ENCODE measurements around the gene JAK2.
"Not testable (repeated sequence)": the region's sequence is repeated elsewhere in the genome, so short reads cannot be mapped to it uniquely, and the experiment has no call there.

JAK2 gene

GRCh38 chr9:4984621-4985385 lies at the start of gene JAK2:
JAK2 (plus strand) TSS chr9:4985272; CDS start chr9:5021988, 36,716 bp downstream.
- peak; percentile 61 for DNase-seq (ENCODE audit: low read depth, low spot score)

DNA sequence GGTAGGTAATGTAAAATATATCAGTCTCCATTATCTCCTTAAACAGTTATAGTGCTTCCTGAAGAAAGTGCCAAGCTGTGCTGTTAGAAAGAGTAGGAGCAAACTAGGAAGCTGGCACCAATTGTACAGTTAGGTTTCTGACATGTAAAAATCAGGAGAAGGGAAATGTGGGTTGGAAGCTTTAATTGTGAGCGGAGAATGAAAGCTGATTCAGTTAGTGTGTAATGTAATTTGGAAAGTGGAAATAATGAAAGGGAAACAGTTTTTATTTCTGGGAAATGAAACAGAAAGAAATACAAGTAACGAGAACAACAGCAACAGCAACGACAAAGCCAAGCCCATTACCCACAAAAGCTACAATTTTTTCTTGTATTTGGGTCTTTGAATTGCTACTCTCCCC lies 48.8 kb upstream of the JAK2 start:
- DNase-seq (ENCODE audit: low read depth, low spot score), result no peak

GRCh38 chr9:4936823-4937222 lies 48.2 kb upstream of the JAK2 start:
- no peak for DNase-seq (ENCODE audit: low read depth, low spot score)

DNA sequence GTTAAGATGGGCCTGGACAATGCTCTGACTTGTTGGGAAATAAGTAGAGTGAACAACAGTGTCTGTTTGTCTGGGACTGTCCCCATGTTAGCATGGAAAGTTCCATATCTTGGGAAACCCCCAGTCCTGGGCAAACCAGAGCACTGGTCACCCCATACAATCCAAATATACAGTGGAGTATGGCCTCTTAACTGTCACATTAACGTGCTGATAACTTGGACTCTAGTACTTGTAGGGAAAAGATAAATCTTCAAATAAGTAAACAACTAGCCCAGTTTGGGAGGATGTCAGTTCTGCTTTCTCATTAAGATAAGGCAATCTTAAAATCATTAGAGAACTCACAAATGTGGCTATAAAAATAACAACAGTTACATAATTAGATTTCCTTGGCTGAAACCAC lies 47.6 kb upstream of the JAK2 start:
- DNase-seq (ENCODE audit: low read depth, low spot score), result no peak

DNA sequence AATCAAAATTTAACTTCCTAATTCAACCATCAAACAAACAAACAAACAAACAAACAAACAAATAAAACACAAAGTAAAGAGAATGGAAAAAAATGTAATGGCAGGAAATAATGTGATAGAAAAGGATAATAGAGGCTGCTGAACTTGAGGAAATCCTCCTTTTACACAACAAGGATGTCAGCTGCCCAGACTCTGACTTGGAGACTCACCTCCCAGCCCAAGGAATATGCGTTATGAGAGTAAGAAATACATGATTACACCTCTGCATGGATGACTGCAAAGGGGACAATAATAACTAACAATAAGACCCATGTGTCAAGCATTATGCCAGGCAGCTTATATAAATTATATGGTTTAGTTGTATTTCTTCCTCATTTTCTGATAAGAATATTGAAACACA lies 46.6 kb upstream of the JAK2 start:
- no peak for DNase-seq (ENCODE audit: low read depth, low spot score)

GRCh38 chr9:4939118-4939561 lies 45.9 kb upstream of the JAK2 start:
- no peak for DNase-seq (ENCODE audit: low read depth, low spot score)

- not testable (repeated sequence) for DNase-seq (ENCODE audit: low read depth, low spot score)
Measured at GRCh38 chr9:4942042-4942691, 42.9 kb upstream of the JAK2 start.

- no peak for DNase-seq (ENCODE audit: low read depth, low spot score)
Measured at GRCh38 chr9:4943346-4943745, 41.7 kb upstream of the JAK2 start.

DNA sequence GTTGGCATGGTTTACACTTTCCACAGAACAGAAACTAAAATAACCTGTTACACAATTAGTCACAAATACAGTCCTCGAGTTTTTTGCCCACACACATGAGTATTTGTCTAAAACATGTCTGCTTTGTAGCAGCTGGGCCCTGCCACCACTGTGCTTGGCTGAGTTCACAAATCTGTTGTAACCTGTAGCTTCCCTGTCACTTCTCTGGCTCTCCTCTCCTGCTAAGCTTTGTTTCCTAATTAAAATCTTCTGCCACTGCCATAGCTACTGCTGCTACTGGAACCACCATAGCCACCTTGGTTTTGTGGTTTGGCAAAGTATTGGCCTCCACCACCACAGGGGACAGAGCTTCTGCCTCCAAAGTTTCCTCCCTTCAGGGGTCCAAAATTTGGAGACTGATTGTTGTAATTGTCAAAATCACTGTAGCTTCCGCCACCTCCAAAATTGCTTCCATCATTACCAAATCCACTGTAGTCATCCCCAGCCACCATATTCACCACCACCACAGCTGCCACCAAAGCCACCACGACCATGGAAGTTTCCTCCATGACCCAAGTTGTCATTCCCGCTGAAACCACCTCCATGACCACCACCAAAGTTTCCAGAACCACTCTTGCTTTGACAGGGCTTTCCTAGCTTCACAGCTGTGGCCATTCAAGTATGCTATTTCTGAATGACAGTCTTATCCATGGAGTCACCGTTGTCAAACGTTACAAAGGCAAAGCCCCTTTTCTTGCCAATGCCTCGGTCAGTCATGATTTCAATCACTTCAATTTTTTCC lies 40.5 kb upstream of the JAK2 start:
- not testable (repeated sequence) for DNase-seq (ENCODE audit: low read depth, low spot score)

DNA sequence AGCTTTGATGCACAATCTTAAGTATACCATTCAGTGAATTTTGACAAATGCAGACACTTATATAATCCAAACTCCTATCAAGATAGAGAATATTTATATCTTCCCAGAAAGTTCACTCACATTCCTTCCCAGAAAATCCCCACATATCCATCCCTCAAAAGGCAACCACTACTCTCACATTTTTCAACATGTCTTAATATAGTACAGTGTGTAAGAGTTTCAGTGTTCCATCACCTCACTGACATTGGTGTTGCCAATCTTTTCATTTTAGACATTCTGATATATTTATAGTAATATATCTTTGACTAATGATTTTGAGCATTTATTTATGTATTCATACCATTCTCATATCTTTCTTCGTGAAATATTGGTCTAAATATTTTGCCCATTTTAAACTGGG lies 38.1 kb upstream of the JAK2 start:
- no peak for DNase-seq (ENCODE audit: low read depth, low spot score)

DNA sequence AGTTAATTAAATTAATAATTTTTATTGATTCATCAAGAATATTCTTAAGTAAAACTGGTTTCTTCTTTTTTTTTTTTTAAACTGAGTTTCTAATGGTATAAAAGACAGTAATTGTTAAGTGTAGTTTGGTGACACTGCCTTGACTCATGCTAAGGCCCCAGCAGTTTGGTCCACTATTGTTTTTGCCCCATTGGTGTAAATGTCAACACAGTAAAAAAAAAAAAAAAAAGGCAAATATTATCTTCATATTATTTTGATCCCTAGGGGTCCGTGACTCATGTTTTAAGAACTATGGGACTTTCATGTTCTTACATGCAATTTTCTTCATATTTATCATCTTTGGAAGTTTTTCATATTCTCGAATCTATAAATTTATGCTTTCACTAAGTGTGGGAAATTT lies 29.2 kb upstream of the JAK2 start:
- no peak for DNase-seq (ENCODE audit: low read depth, low spot score)

GRCh38 chr9:4959031-4959430 lies 26.0 kb upstream of the JAK2 start:
- DNase-seq (ENCODE audit: low read depth, low spot score), result no peak

- DNase-seq (ENCODE audit: low read depth, low spot score), result no peak
Measured at GRCh38 chr9:4962085-4962484, 23.0 kb upstream of the JAK2 start.

DNA sequence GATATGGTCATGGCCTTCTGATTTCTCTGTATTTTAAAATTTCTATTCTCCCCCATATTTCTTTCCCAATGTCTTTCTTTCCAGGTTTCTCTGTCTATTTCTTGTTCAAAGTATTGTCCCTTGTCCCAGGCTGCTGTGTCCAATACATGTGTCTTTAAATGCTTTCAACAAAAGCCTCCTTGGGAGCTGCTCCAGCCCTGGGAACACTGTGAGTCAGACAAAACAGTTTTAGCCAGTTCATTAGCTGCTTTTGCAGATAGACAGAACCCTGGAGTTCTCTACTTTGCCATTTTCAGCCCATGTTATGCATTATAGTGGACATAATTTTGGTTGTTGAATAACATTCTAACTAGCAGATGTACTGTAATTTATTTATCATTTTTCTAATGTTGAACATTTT lies 20.5 kb upstream of the JAK2 start:
- no peak for DNase-seq (ENCODE audit: low read depth, low spot score)

- DNase-seq (ENCODE audit: low read depth, low spot score), result no peak
Measured at GRCh38 chr9:4965174-4965821, 19.8 kb upstream of the JAK2 start.

- no peak for DNase-seq (ENCODE audit: low read depth, low spot score)
Measured at GRCh38 chr9:4967523-4967922, 17.5 kb upstream of the JAK2 start.

DNA sequence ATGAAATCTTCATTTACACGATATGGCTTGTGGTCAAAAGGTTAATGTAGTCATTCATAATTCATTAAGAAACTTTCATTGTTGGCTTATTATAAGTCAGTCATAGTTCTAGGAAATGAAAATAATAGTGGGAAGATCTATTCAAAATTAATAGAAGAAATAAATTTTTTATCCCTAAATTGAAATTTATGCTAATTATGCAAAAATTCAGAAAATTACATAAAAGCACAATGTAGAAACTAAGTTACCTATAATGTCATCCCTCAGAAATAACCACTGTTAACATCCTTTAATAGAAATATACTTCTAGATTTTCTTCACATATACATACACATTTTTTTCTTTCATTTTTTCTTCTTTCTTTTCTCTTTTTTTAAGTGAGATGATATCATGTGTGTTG lies 15.9 kb upstream of the JAK2 start:
- no peak for DNase-seq (ENCODE audit: low read depth, low spot score)

DNA sequence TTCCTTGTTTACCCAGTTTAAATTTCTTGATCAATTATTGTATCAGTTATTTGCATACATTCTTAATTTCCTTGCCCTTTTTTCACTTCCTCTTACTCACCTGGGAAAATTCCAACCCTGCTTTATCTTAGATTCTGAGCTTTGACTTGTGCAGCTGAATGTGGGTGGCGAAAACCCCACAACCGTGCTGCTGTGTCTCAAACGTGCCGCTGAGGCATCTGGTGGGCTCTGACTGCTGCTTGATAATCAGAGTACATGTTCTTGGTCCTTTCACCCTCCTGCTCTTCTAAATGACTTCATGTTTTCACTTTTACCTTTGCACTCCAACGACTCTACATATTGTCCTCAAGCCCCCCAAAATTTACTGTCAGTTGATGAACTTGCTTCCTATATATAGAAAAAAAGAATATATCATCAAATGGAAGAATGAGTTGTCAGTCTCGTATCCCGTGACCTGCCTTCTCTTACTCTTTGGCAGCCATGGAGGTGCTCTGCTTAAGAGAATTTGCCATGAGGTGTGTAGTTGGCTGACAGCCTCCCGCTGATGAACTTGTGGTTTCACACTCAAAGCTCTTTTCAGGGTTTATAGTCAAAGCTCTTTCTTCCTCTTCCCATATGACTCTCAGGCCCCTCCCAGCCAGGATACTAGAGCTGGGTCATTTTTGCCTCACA lies 14.0 kb upstream of the JAK2 start:
- DNase-seq (ENCODE audit: low read depth, low spot score), result no peak

GRCh38 chr9:4973246-4973645 lies 11.8 kb upstream of the JAK2 start:
- DNase-seq (ENCODE audit: low read depth, low spot score), result no peak

GRCh38 chr9:4973902-4974301 lies 11.2 kb upstream of the JAK2 start:
- DNase-seq (ENCODE audit: low read depth, low spot score), result no peak

- no peak for DNase-seq (ENCODE audit: low read depth, low spot score)
Measured at GRCh38 chr9:4979239-4979638, 5.8 kb upstream of the JAK2 start.

Measured in iPS DF 19.7 (cell line).